NCI-H1105 (cell line): ENCODE data around the gene MCRIP2.

Source experiments
- DNase-seq: peaks from one replicate; lab custom pipeline; 2025; lab: John Stamatoyannopoulos, UW

Gene MCRIP2

GRCh38 chr16:648781-649589 is 7.4 kb downstream of the MCRIP2 start, which contains the start of gene WDR90:
Gene WDR90 (plus strand): TSS chr16:649365. CDS start chr16:649417, 52 bp downstream.
- peak; percentile 83 for DNase-seq

DNA sequence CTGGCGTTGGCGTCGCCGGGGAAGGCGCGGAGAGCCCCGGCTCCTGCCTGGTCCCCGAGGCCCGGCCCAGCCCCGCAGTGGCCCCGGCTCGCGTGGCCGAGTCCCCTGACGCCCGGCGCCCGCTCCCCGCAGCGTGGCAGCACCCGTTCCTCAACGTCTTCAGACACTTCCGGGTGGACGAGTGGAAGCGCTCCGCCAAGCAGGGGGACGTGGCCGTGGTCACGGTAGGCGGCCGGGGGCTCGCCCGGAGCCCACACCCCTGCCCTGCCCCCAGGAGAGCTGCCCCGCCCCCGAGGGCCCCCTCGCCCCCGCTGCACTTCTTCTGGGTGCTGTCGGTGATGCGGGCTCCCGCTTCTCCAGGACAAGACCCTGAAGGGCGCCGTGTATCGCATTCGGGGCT is 8.0 kb downstream of the MCRIP2 start:
- DNase-seq: no peak

GRCh38 chr16:651844-652243 is 10.2 kb downstream of the MCRIP2 start:
- DNase-seq: no peak

GRCh38 chr16:652454-653305 is 11.1 kb downstream of the MCRIP2 start:
- no peak for DNase-seq

DNA sequence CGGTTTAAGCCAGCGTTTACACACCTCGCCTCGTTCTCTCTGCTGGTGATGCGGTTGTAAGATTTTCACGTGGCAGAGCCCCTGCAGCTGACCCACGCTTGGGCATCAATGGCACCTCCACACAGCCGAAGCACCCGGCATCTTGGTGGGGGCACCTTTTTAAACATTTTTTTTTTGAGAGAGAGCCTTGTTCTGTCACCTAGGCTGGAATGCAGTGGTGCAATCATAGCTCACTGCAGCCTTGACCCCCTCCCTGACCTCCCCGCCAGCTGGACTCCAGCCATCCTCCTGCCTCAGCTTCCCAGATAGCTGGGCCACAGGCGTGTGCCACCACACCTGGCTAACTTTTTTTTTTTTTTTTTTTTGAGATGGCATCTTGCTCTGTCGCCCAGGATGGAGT is 12.4 kb downstream of the MCRIP2 start:
- DNase-seq: no peak

DNA sequence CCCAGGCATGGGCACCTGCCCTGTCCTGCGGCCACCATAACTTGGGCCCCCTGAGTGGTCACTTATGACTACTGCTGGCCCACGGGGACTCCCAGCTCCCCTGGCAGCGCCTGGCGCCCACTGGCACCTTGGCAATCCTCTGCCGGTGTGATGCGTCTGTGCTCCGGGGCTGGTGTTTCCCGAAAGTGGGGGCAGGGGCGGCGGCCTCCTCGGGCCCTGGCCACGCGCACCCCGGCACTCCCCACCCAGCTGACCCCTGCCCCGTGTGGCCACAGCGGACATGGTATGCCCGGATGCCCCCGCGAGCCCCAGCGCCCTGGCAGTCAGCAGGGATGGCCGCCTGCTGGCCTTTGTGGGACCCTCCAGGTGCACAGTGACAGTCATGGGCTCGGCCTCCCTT is 15.9 kb downstream of the MCRIP2 start:
- DNase-seq: no peak

DNA sequence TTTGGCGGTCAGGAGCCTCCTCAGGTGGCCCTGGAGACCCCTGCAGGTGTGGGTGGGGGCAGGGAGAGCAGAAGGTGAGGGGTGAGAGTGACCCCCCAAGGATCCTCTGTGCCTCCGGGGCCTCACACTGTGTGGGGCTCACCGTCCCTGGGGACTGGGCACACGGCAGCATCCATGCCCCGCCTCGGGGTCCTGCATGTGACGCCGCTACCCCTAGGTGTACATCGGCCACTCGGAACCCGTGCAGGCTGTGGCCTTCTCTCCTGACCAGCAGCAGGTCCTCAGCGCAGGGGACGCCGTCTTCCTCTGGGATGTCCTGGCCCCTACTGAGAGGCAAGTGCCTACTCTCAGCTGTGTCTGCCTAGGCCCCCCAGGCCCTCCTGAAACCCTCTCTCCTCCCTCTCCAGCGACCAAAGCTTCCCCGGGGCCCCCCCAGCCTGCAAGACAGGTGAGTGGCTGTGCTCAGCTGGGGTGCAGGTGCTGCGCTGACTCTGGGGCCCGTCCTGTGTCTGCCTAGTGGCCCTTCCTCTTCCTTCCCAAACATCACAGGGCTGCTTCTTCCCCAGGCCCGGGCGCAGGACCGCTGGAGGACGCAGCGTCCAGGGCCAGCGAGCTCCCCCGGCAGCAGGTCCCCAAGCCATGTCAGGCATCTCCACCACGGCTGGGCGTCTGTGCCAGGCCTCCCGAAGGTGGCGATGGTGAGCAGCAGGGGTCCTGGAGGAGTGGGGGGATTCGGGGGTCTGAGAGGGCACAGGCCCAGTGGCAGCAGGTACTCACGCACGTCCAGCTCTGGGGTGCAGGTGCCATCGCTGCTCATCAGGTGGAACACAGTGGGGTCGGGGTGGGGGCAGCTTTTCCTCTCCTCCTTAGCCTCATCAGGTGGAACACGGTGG is 17.3 kb downstream of the MCRIP2 start:
- no peak for DNase-seq

GRCh38 chr16:659618-660017 is 18.0 kb downstream of the MCRIP2 start:
- DNase-seq: no peak

DNA sequence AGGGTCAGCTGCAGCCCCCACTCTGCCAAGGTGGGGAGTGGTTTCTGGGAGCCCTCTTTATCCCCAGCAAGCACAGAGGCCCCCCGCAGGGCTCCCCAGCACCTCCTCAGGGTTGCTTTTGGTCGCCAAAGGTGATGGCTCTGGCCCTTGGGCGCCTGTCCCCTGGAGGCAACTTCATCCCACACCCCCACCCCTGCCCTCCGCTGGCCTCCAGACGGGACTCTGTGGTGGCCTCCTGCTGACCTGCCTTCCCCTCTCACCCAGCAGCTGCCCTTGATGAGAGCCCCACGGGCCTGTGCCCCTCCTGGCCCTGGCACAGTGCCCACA is 18.5 kb downstream of the MCRIP2 start:
- no peak for DNase-seq

DNA sequence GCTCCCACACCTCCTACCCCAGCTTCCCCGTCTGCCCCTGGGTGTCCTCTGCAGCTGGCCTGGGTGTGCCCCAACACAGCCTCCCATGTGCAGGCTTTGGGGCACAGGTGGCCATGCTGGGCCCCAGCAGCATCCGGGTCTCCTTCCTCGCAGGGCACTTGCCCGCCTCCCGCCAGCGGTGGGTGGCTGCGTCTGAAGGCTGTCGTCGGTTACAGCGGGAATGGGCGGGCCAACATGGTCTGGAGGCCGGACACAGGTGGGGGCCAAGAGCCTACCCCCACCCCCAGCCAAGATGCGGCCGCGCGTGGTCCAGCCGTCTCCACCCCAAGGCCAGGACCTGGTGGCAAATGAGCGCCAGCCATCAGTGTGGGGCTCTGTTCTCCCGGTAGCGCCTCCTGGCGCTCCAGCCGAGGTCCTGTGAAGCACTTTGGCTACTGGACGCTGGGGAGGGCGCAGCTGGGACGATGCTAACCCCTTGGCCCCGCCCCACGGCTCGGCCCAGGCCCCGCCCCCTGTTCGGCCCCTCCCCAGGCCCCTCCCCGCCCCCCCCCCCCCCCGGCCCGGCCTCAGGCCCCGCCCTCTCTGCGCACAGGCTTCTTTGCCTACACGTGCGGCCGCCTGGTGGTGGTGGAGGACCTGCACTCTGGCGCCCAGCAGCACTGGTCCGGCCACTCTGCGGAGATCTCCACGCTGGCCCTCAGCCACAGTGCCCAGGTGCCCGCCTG is 19.0 kb downstream of the MCRIP2 start:
- DNase-seq: no peak

DNA sequence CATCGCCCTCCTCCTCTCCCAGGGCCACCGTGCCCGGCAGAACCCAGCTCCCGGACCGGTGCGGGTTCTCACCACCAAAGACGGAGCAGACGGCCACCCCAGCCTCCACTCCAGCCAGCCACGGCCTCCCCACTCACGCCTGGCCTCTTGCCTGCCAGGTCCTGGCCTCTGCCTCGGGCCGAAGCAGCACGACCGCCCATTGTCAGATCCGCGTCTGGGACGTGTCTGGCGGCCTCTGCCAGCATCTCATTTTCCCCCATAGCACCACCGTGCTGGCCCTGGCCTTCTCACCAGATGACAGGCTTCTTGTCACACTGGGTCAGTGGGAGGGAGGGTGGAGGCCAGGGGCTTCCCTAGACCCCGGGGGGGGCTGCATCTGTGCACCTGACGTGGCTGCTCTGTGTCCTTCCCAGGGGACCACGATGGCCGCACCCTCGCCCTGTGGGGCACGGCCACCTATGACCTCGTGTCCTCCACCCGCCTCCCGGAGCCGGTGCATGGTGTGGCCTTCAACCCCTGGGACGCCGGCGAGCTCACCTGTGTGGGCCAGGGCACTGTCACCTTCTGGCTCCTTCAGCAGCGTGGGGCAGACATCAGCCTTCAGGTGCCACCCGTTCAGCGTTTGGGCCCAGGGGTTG is 19.7 kb downstream of the MCRIP2 start:
- no peak for DNase-seq

- DNase-seq: no peak
These were observed 20.5 kb downstream of the MCRIP2 start for GRCh38 chr16:662095-662494.

- no peak for DNase-seq
These were observed 21.0 kb downstream of the MCRIP2 start for GRCh38 chr16:662597-662996.

DNA sequence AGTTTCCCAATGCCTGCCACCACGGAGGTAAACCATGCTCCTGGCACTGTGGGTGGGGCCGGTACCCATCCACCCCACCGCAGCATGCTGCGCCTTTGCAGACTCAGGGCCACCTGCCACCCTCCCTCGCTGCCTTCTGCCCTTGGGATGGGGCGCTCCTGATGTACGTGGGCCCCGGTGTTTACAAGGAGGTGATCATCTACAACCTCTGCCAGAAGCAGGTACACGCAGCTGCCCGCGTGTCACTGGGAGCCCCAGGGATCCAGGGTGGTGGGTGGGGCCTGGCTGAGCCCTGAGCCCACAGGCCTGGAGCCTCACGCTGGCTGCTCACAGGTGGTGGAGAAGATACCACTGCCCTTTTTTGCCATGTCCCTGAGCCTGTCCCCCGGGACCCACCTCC is 24.9 kb downstream of the MCRIP2 start:
- no peak for DNase-seq

GRCh38 chr16:667113-667779 is 25.6 kb downstream of the MCRIP2 start:
- no peak for DNase-seq

DNA sequence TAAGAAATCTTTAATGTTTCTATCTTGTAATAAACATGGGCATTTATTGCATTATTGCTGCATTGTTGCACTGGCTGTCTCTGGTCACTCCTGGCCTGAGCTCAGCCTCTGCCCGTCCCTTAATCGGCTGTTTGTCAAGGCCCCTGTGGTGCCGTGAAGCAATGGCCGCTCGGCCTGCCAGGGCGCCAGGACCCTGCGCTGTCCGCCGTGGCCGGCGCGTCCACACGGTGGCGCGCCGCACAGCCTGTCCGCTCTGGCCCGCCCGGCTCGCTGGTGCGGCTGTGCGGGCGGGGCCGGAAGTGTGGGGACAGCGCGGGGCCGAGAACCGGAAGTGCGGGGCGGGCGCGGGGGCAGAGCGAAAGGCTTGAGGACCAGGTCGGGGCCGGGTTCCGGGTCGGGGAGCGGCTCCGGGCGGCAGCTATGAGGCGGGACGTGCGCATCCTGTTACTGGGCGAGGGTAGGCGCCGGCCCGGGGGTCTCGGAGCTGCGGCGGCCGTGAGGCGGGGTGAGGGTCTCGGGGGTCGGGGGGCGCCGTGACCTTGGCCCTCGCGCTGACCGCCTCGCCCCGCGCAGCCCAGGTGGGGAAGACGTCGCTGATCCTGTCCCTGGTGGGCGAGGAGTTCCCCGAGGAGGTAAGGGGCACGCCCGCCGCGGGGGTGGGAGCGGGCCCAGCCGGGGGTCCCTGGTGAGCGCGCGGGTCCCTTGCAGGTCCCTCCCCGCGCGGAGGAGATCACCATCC is 26.3 kb downstream of the MCRIP2 start, which contains the start of gene RHOT2:
Gene RHOT2, plus strand, starts transcription at position 353 of the 739 bp plus-strand sequence. Its CDS starts 68 bp downstream, at position 421.
- DNase-seq: peak; percentile 64

- no peak for DNase-seq
These were observed 27.0 kb downstream of the MCRIP2 start for GRCh38 chr16:668519-669171.

DNA sequence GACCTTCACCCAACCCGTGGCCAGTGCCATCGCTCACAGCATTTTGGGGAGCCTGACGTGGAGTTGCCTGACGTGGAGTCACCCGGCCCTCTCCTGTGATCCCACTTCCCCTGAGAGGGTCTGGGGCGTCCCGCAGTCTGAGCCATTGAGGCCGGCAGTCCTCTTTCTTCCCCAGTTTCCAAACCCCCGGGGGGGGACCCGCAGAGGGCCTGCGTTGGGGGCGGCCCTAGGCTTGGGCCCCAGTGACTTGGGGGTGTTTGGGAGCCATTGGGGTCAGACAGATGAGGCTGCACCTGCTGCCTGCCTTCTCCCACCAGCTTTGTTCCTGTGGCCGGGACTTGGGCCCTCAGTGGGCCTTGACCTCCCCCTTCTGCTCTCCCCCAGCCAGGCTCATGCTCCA is 28.0 kb downstream of the MCRIP2 start:
- no peak for DNase-seq
